ENCODE data around the gene ZSWIM6.

The ZSWIM6 gene

DNA sequence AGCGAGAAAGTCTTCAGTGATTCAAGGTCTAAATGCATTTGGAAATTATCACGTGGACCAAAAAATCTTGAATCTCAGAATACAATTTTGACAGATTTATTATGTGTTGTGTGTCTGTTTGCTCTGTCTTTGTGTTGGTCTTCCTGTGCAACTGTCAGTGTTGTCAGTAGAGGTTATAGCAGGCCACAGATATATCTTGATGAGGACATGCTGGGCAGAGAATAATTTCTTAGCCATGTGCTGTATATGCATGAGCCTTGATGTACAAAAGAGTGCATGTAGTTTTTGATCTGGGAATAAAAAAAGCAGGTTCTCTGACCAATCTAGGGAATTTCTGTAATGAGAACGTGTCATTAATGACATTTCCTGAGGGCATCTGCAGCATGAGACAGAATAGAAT lies 57.6 kb downstream of the ZSWIM6 start:
- Histone ChIP-seq H3K4me1 (no peaks in the 10 kb centered on the region), H3K36me3 (no peaks in the 10 kb centered on the region), H3K9me3 (no peaks in the 10 kb centered on the region), H3K27me3 (no peaks in the 10 kb centered on the region), H3K4me3 (ENCODE audit: low read depth, low read length) (no peak overlapping the region)
- no peak for DNase-seq
- TF ChIP-seq CTCF (IDR thresholded peaks at IDR 0.05; ENCODE audit: low read depth, low read length) = no peak

- H3K4me1 ChIP-seq = peaks cover 12% of the 10 kb centered on the region
- TF ChIP-seq CTCF (IDR thresholded peaks at IDR 0.05; ENCODE audit: low read depth, low read length) = no peak
- H3K27me3 ChIP-seq = no peaks in the 10 kb centered on the region
- no peak overlapping the region for H3K4me3 ChIP-seq (ENCODE audit: low read depth, low read length)
- no peaks in the 10 kb centered on the region for H3K9me3 ChIP-seq
- H3K36me3 ChIP-seq = no peaks in the 10 kb centered on the region
- DNase-seq = no peak
Observed at GRCh38 chr5:61394078-61394704, 62.1 kb downstream of the ZSWIM6 start.

GRCh38 chr5:61394793-61395192 lies 62.7 kb downstream of the ZSWIM6 start:
- TF ChIP-seq CTCF (IDR thresholded peaks at IDR 0.05; ENCODE audit: low read depth, low read length) = no peak
- H3K4me3 ChIP-seq (ENCODE audit: low read depth, low read length) = no peak overlapping the region
- no peak for DNase-seq
- H3K9me3 ChIP-seq = no peaks in the 10 kb centered on the region
- peaks cover 12% of the 10 kb centered on the region for H3K4me1 ChIP-seq
- H3K36me3 ChIP-seq = no peaks in the 10 kb centered on the region
- no peaks in the 10 kb centered on the region for H3K27me3 ChIP-seq

DNA sequence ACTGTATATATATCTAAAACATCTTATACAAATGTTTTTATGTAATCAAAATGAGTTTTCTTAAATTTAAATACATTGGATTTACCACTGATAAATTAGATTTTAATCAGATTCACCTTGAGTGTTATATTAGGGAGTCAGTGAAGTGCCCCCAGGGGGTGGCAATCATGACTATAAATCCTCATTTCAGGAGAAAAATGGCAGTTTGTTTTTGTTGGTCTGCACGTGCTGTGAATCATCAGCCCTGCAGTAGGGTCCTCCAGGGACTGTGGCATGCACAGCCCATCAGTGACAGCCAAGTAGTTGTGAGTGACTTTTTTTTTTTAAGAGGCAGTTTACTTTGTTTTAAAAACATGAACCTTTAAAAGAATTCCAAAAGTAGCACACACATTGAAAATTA lies 65.2 kb downstream of the ZSWIM6 start:
- Histone ChIP-seq H3K4me1 (peaks cover 17% of the 10 kb centered on the region), H3K27me3 (no peaks in the 10 kb centered on the region), H3K9me3 (no peaks in the 10 kb centered on the region), H3K36me3 (no peaks in the 10 kb centered on the region), H3K4me3 (ENCODE audit: low read depth, low read length) (no peak overlapping the region)
- no peak for TF ChIP-seq CTCF (IDR thresholded peaks at IDR 0.05; ENCODE audit: low read depth, low read length)
- peak; percentile 60 for DNase-seq

DNA sequence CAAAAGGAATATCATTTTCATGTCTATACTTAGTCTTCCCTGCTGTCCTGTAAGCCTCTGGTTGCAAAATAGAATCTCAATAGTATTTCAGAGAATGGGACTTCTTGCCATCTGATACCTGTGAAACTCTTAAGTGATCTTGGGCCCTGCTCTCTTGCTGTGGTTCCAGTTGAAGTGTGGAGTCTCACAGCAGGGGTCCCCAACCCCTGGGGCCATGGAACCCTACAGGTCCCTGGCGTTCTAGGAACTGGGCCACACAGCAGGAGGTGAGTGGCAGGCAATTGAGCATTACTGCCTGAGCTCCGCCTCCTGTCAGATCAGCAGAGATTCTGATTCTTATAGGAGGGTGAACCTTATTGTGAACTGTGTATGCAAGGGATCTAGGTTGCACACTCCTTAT lies 65.9 kb downstream of the ZSWIM6 start:
- TF ChIP-seq CTCF (IDR thresholded peaks at IDR 0.05; ENCODE audit: low read depth, low read length) = no peak
- Histone ChIP-seq H3K4me3 (ENCODE audit: low read depth, low read length) (no peak overlapping the region), H3K4me1 (peaks cover 17% of the 10 kb centered on the region), H3K36me3 (no peaks in the 10 kb centered on the region), H3K9me3 (no peaks in the 10 kb centered on the region), H3K27me3 (no peaks in the 10 kb centered on the region)
- no peak for DNase-seq

DNA sequence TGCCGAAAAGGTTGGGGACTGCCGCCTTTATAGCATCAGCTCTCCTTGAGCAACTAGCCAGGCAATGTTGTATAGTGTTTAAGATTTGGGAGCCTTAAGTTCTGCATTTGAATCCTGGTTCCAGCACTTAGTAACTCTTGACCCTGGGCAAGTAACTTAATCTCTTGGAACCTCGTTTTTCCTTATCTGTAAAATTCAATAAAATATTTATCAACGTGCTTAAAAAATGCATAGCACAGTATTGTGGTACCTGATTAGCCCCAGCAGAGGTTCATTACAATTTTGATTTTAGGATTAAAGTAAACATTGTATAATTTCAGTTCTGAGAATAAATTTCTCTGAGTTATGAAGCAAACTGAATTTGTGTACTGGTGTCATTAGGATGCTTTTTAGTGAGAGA lies 66.4 kb downstream of the ZSWIM6 start:
- no peaks in the 10 kb centered on the region for H3K9me3 ChIP-seq
- no peaks in the 10 kb centered on the region for H3K36me3 ChIP-seq
- no peak overlapping the region for H3K4me3 ChIP-seq (ENCODE audit: low read depth, low read length)
- H3K4me1 ChIP-seq = peaks cover 17% of the 10 kb centered on the region
- no peaks in the 10 kb centered on the region for H3K27me3 ChIP-seq
- no peak for DNase-seq
- TF ChIP-seq CTCF (IDR thresholded peaks at IDR 0.05; ENCODE audit: low read depth, low read length) = no peak

All from BE2C (cell line).